ENCODE measurements around the gene EPS8L2.

The EPS8L2 gene

DNA sequence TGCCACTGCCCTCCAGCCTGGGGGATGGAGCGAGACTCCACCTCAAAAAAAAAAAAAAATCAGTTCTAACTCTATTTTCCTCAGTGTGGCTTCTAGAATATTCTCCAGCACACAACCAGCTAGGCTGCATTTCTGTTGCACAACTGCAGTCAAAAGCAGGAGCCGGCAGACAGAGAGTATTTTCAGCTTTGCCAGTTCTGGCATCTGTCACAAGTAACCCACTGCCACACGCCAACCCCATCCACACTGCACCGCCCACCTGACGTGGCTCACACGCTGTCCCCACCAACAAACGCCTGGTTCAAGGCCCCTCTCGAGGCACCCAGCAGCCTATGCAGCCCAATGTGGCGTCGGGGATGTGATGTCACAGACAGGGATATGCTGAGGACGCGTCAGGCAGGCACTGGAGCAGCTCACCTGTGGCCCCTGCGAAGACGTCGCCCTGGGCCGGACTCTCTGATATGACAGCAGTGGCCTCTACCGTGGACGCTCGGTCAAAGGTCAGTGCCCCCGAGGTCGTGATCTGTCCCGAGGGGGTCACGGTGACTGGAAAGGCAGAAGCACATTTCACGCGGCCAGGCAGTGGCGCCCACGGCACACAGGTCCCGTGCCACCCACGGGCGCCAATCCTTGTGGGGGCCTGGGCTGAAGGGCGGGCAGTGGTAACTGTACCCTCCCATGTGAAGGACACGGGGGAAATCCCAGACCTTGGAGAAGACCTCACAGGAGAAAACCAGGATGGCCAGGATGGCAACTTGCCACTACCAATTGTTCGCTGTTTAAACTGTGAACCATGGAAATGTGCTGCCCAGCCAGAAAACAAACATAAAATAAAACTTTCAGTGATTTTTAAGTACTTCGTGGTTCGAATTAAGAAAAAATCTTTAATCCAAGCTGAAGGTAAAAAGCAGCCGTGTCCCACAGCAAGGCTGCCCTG, 26.5 kb upstream of the EPS8L2 start:
- TF ChIP-seq, protein P1, sequence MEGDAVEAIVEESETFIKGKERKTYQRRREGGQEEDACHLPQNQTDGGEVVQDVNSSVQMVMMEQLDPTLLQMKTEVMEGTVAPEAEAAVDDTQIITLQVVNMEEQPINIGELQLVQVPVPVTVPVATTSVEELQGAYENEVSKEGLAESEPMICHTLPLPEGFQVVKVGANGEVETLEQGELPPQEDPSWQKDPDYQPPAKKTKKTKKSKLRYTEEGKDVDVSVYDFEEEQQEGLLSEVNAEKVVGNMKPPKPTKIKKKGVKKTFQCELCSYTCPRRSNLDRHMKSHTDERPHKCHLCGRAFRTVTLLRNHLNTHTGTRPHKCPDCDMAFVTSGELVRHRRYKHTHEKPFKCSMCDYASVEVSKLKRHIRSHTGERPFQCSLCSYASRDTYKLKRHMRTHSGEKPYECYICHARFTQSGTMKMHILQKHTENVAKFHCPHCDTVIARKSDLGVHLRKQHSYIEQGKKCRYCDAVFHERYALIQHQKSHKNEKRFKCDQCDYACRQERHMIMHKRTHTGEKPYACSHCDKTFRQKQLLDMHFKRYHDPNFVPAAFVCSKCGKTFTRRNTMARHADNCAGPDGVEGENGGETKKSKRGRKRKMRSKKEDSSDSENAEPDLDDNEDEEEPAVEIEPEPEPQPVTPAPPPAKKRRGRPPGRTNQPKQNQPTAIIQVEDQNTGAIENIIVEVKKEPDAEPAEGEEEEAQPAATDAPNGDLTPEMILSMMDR (IDR thresholded peaks at IDR 0.05; ENCODE audit: low read depth, low read length) = no peak
- H3K4me3 ChIP-seq (ENCODE audit: low read depth, low read length) = no peak overlapping the region

DNA sequence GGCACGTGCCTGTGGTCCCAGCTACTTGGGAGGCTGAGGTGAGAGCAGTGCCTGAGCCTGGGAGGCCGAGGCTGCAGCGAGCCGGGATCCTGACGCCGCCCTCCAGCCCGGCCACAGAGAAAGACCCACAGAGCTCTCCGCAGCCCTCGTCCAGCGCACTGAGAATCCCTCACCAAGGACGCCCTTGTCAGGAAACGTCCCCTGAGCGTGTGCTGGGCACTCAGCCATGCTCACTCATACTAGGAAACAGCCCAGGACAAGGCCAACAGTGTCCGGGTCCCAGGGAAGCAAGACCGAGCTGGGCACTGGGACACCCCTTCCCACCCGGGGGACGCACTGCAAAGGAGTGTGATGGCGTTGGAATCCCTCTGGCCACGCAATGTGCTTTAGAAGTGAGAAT, 25.6 kb upstream of the EPS8L2 start:
- H3K4me3 ChIP-seq (ENCODE audit: low read depth, low read length) = no peak overlapping the region
- TF ChIP-seq, protein P1 (IDR thresholded peaks at IDR 0.05; ENCODE audit: low read depth, low read length) = no peak

DNA sequence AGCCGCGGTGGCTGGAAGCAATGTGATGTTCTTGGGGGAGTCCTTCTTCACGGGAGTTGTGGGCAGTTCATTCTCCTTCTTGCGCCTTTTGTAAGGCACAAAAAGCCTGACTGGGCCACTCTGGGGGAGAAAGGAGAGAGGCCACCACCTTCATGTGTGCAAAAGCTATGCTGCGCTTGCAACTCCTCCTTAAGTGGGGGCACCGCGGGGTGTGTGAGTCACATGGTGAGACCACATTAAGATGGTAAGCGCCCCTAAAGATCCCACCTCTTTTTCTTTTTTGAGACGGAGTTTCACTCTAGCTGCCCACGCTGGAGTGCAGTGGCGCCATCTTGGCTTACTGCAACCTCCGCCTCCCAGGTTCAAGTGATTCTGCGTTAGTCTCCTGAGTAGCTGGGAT, 25.1 kb upstream of the EPS8L2 start:
- TF ChIP-seq, protein P1 (IDR thresholded peaks at IDR 0.05; ENCODE audit: low read depth, low read length) = no peak
- H3K4me3 ChIP-seq (ENCODE audit: low read depth, low read length) = no peak overlapping the region

GRCh38 chr11:686451-687243, 19.4 kb upstream of the EPS8L2 start:
- TF ChIP-seq, protein P1 (IDR thresholded peaks at IDR 0.05; ENCODE audit: low read depth, low read length) = no peak
- no peak overlapping the region for H3K4me3 ChIP-seq (ENCODE audit: low read depth, low read length)

DNA sequence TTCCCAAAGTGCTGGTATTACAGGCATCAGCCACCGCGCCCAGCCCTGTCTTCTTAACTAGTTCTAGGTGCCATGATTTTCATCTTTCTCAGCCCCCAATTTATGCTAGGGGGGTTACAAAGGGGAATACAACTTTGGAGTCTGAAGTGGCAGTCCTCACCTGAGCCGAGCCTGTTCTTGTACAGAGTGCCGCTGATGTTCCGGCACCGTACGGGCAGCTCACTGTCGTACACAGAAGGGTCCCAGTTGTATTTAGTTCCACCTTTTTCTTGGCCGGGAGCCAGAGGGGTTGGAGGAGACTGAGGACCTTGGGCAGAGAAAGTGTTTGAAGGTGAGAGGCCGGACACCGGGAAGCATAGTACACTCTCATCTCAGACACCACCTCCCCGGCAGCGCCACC, 18.3 kb upstream of the EPS8L2 start:
- H3K4me3 ChIP-seq (ENCODE audit: low read depth, low read length) = no peak overlapping the region
- TF ChIP-seq, protein P1 (IDR thresholded peaks at IDR 0.05; ENCODE audit: low read depth, low read length) = no peak

DNA sequence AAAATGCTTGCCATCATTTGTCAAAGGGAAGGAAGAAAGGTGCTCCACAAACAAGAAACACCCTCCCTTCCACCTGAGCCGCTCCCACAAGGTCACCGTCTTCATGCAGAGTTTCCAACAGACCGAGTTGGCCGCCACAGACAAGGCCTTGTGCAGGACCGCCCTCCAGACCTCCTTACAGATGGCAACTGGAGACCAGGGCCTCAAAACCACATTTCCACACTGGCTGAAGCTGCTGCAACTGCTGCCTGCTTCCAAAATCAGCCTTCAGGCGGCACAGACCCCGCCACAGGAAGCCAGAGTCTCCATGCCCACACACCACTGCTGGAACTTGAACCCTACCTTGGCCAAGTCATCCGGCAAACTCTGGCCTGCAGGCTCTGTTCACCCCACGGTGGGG, 17.4 kb upstream of the EPS8L2 start:
- no peak overlapping the region for H3K4me3 ChIP-seq (ENCODE audit: low read depth, low read length)

More for the DNA sequence above, 17.4 kb upstream of the EPS8L2 start:
- TF ChIP-seq, protein P1 (IDR thresholded peaks at IDR 0.05; ENCODE audit: low read depth, low read length) = no peak
